GM19023 (cell line): Measurements from ENCODE around the gene GPRC5D.

ENCODE experiments used
- ATAC-seq: cut with Tn5 transposase; IDR thresholded peaks from one replicate; pipeline ENCODE4 v1.9.1; 2021; ENCODE audit warnings: mild to moderate bottlenecking, moderate library complexity; ENCODE audit not compliant: unreplicated experiment

The GPRC5D gene

DNA sequence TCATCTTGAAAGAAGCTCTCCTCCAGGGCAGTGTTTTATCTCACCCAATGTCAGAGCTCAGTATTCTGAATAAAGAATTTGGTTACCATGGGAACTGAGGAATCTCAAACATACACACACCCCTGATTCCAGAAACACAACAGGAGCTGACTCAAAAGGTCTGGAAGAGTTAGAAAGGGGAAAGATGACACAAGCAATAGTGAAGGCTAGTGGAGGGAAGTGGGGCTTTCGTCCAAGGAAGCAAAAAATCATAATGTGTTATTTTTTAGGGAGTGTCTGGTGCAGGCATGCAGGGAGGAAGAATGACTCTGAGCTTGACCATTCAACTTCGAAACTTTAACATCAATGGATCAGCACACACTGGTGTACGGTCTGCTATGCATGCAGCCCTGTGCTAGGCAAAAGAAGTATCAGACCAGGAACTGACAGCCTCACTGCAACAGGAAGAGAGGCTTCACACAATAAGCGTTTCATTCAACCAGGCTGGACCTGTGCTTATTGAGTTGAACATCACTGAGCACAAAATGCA lies 27.8 kb upstream of the GPRC5D start:
- no peak for ATAC-seq

DNA sequence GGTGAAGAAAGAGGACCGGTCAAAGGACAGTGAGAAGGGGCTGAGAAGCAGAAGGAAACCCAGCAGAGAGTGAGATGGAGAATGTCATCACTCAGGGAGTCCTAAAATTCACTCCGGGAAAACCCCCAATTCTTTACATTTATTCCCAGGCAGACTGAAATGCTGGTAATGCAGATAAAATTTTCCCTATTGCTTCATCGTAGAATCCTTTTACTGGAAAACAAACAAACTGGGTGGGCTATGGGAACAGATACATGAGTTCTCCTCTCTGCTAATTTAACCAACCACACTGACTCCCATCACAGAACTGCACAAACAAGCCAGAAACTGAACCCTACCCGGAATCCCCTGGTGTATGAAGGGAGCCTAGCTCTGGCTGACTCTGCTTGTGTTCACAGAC lies 27.2 kb upstream of the GPRC5D start:
- no peak for ATAC-seq

DNA sequence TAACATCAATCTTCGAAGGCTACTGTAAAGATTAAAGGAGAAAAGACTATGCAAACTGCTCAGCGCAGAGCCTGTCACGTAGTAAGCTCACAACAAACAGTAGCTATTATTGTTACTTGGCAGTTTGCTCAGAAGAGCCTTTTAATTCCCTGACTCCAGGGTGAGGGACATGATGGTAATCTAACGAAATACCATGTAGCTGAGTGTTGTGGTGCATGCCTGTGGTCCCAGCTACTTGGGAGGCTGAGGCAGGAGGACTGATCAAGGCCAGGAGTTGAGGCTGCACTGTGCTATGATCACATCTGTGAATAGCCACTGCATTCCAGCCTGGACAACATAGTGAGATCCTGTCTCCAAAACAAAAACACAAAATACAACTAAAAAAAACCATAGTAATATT lies 25.3 kb upstream of the GPRC5D start:
- ATAC-seq, result no peak

DNA sequence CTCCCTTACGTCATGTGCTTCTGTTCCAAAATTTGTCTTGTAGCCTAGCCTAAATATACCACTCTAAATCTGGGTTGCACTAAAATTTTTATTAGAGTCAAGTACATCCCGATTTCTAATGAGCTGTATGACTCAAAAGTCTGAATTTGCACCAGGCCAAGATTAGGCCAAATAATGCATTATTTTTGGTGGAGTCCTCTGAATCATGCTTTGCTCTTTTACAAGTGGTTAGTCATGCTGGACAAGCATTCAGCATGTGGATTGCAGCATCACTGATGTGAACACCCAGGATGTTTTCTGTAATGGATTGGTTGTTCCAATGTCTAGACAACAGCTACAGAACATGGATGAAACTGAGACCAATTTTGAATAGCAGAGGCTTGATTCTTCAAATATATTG lies 24.4 kb upstream of the GPRC5D start:
- no peak for ATAC-seq

DNA sequence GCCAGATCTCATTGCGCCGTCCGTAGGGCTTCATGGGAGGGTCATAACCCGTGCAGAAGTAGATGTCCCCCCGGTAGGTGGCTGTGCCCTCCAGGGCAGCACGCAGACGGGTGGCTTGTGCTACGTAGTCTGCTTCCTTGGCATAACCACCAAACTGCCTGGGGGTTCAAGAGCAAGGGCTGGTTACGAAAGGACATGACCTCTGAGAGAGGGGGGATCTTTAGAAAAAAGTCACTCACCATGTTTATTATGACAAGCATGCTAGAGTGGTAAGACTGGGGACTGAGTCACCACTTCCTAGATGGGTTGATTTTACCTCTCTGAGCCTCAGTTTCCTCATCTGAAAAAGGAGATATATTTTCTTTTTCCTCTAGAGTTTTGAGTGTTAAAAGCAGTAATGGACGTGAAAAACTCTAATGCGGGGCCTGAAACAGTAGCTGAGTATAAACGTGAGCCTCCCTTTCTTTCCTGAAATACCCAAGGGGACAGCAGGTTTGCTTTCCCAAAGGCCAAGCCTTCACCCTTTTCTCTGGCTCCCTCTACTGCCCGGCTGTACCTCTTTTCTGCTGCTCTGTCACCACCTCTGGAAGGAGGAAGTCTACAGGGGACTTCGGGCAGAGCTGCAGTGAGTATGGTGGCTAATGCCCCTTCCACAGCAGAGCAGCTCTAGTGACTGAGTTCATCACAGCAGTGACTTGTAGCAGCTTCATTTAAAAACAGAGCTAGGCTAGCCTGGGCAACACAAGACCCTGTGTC lies 23.5 kb upstream of the GPRC5D start:
- no peak for ATAC-seq

DNA sequence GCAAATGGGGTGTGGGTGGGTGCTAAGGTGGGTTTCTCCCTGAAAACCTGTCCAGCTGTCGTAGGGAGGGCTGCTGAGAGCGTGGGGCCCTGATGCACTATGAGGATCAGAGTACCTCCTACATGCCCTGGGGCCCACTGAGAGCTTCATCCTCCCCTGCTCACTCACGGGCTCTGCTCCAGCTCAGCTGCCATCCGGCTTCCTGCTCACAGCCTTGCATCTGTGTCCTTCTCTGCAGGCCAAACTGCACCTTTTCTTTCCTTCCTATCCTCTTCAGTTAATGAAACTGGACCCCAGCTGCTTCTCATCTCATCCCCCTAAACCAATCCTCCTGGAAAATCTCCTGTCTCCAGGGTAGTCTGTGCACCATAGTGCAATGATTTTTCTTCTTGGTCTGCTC lies 22.2 kb upstream of the GPRC5D start:
- ATAC-seq, result no peak

DNA sequence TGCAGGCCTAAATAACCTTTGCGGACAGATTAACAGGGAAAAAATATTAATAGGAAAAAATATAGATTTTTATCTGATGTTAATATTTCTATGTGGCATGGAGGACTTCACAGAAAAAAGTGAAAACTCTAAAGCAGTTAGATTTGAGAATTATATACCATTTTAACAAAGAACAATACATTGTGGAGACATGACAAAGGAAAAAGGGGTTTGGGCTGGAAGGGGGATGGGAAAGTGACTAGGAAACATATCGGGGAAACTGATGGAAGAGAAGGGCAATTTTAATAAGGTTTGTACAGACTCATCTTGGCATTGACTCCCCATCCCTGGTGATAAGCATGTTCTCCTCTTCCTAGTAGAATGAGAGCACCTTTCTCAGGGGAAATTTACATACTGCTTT lies 21.0 kb upstream of the GPRC5D start:
- ATAC-seq, result no peak

DNA sequence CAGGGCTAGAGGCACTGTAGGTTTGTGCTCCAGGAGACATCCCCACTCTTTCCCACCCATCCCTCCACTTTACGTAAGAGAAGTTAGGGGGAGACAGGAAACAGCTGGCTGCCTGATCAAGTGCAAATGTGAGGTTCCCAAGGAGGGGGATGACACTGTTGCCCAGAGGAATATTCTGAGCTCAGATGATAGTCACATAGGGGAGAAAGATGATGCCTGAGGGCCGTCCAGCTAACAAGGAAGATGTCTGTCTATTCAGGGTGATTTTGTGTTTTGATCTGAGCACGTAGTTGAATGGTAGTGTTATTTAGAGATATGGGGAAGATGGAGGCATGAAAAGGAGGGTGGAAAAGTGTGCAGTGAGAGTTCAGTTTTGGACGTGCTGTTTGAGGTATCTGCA lies 13.9 kb upstream of the GPRC5D start:
- no peak for ATAC-seq

DNA sequence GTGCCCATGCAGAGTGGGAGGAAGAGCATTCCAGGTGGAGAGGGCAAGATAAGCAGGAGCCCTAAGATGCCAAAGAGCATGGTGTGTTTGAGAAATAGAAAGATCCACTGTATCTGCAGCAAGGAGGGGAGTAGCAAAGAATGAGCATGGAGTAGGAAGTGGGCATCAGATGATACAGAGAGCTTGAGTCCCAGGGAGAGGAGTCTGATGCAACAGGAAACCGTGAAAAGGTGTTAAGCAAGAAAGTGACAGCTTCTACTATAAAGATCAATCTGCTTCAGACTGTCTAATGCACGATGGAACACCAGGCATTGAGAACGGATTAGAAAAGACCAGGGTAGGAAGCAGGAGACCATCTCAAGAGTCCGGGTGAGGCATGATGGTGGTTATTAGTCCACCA lies 12.3 kb upstream of the GPRC5D start:
- ATAC-seq, result no peak

DNA sequence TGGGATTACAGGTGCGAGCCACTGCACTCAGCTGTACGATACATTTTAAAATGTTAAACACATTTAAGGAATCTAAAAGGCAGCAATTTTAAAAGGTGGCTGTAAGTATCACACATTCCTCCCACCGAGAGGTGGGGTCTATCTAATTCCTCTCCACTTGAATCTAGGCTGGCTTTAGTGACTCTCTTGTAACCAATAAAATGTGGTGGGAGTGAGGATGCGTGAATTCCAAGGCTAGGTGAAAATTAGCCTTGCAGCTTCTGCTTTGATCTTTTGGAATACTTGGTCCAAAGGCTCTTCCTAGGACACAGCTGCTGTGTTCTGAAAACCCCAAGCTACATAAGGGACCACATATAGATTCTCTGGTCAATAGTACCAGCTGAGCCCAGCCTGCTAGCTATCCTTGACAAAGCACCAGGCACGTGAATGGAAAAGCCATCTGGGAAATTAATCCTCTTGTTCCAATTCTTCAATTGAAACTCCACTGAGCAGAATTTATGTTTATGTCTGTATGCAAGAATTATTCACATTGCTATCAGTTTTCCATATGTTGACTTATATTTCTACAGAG lies 8.8 kb upstream of the GPRC5D start:
- ATAC-seq, result no peak

DNA sequence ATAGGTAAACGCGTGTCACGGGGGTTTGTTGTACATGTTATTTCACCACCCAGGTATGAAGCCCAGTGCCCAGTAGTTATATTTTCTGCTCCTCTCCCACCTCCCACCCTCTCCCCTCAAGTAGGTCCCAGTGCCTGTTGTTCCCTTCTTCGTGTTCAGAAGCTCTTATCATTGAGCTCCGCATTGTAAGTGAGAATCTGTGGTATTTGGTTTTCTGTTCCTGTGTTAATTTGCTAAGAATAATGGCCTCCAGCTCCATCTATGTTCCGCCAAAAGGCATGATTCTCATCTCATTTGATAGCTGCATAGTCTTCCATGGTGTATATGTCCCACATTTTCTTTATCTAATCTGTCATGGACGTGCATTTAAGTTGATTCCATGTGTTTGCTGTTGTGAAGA lies 6.9 kb upstream of the GPRC5D start:
- no peak for ATAC-seq

DNA sequence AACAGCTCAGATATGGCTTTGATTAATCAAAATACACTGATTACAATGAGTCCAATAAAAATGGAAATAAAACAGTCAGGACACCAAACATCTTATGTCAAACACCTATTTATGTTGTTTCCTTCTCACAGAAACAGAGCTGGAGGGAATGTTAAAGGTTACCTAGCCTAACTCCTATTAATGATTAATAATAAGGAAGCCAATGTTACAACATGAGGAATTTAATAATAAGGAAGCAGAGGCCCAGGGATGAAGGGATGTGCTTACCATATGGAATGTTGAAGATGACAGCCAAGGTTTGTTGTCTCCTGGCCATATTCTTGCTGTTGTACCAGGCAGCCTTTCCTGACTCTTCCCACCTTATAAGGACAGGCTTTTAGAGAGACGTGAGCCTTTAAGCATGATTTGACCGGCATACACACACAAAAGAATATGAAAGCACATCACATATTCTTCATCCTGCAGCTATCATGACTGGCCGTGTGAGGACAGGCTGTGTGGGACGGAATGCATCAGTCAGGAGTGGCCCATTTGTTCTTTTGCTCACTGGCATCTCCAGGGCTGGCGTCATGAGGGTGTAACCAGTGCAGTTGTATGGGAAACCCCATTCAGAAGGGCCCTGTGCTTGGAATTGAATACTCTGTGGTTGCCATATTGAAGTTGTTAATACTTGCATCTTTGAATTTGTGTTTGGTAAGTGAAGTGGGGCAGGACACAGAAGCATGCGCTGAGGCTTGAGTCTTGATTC lies 3.1 kb upstream of the GPRC5D start:
- ATAC-seq, result no peak

DNA sequence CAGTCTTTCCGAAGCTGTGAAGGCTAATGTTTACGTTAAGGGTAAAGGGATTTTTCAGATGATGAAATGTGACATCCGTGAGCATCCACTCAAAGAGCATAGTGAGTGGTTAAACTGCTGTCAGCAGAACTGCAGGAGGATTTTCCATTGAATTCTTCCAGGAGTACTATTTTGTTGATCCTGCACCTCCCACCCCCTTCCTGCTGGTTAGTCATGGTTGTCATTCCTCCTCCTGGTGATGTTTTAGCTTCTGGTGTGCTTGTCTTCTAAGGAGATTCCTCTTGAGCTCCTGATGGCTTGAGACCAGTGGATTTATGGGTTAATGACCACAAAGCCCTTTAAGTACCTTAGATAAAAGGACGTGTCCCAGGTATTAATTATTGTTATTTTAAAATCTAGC lies 2.4 kb upstream of the GPRC5D start:
- ATAC-seq, result no peak

DNA sequence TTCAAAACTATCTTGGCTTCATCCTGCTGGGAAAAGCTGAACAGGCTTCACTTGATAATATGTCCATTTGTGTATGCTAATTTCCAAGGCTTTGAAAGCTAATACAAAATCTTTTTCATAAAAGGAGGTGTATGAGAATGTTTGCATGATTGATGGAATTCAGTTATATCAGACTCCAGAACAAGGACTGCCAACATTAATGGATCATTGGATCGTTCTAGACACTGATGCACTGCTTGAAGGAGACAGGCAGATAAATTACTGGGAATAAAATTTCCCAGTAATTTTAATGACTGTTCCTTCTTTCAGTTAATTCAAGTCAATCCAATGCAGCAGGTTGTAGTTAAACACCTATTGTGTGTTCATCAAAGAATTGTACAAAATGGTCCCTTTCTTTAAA lies 466 bp downstream of the GPRC5D start:
- no peak for ATAC-seq

DNA sequence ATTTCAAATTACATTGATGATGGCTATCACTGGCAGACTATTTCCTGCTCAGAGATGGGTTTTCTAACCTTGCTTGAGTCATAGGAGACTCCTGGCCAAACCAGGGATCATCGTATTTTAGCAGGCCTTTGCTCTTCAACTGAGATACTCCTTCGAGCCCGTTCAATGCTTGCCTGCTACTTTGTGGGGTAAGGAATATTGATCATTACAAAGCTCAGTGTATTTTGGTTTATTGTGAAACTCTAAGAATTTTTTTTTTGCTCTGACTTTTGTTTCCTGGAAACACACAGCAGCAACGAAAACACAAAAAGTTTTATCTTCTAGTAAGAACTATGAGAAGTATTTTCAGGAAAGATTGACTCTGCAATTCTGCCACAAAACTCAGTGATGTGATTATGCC lies 4.1 kb downstream of the GPRC5D start:
- no peak for ATAC-seq

DNA sequence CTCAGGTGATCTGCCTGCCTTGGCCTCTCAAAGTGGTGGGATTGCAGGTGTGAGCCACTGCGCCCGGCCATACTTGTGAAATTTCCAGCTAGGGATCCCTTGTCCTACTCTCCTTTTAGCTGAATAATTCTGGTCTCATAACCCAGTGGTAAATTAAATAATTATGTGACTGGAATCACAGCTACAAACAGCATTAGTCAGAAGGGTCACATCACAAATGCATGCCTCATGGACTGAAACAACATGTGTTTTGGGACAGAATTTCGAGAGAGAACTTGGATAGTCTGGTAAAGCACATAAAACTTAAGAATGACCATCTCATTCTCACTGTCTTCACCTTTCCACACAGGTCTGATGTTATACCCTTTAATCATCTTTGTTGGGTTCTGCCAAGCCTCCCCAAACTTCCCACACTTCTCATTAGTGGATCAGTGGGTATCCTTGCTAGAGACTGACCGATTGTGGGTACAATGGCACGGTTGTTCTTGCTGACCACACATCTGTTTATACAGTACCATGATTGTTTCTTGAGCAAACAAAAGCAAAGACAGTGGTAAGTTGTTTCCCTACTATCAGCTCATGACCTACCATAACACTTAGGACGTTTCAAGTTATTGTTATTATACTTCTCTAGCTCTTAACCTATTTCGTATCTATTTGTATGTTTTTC lies 5.1 kb downstream of the GPRC5D start:
- no peak for ATAC-seq

DNA sequence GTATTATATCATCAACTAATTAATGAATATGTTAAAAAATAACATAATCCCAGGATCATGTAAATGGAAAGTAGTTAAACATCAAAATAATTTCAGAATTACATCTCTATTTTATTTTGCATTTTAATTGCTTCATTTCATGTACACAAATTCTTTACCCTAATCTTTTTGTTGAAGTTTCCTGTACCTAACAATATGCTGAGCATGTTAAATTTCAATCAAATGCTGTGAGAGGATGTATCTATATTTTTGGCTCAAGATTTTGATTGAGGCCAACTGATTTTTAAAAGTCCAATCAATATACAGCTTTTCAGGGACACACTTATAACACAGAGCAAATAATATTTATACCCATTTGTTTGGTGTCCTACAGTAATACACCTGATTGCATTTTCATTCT lies 6.4 kb downstream of the GPRC5D start:
- ATAC-seq, result no peak

DNA sequence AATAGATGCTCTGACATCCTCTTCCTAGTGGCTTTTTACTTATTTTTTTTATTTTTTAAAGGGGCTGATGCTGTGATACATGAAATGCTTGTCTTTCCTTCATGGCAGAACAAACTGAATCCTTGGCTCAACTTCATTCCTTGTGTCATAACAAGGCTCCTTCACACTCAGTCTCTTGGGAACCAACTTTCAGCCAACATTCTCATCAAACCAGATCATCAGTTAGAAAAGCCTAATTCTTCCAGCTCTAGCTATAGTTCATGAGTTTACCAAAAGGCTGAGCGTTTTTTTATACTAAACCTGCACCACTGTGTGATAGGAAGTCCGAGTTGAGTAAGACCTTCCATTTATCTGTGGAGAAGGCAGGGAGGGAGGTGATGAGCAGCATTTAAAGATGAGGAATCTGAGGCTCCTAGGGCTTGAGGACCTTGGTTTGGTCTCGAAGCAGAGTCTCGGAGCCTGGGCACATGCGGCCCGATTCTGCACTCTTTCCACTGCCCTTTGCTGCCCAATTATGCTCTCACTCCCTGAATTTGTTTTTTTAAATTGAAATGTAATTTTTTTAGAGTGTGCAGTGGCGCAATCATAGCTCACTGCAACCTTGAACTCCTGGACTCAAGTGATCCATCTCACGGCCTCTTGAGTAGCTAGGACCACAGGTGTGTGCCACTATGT lies 8.2 kb downstream of the GPRC5D start:
- no peak for ATAC-seq

DNA sequence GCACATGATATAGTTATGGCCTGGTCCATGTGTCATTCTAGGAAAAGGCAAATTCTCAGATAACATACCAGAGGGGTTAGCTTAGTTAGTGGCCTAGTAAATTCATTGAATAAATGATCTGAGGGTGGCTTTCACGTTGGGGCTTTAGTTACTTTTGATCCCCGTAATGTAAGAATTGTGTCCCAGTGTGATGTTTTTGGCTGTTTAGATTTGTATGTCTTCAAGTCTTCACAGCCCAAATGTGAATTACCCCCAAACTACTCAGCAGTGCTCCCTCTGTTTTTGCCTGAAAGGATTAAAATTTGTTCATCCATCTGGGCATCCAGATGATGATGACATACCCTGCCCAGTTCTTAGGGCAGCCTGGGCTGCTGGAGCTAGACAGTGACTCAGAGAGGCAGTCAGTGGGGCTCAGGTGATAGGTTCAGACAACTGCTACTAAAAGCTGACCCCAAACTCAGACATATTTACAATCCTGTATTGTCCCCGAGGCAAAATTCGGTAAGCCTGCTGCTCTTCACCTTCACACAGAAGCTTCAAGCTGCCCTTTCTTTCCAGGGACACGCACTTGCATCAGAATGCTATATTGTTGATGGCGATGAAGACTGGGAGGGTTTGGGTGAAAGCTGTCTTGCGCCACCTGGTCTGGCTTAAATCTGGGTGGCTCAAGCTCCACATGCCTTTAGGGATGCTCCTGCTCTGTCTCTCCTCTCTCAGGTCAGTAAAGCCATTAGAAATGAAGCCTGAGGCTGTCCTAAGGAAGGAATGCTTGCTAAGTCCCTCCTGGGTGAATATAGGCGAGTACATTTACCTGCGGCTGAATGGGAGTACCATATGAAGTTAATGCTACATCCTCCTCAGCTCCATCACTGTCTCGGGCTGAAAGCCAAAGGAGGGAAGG lies 10.3 kb downstream of the GPRC5D start:
- no peak for ATAC-seq

DNA sequence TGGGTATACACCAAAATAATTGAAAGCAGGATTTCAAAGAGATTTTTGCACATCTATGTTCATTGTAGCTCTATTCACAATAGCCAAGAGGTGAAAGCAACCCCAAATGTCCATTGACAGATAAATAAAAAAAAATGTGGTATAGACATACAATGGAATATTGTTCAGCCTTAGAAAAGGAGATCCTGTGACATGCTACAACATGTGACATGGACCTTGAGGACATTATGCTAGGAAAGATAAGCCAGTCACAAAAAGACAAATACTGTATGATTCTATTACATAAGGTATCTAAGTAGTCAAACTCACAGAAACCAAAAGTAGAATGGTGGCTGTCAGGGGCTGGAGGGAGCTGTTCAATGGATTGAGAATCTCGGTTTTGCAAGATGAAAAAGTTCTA lies 12.1 kb downstream of the GPRC5D start:
- no peak for ATAC-seq
